A549 treated with CORT108297 at 1 μM for 4 hours (cell line): Measurements from ENCODE around the gene B3GNT7. TPM values are rescaled to one million over a fixed set of nuclear protein-coding genes. Genes with fewer than 3 reads are reported as not detected.

Source experiments
- total RNA-seq: library from RNA; stranded (reverse); fragments of 200-300 nt; extraction: Qiagen RNA extraction; gene quantifications from 5 replicates; pipeline ENCODE4 v1.2.3, GENCODE V29; 2022

B3GNT7 gene
- 1.6 to 2.1 TPM (median 1.9 TPM) in 5 replicates for total RNA-seq

GRCh38 chr2:231395188-231396057 is at the start of gene B3GNT7:
B3GNT7 (plus strand) TSS chr2:231395710; CDS start chr2:231395804, 94 bp downstream.

Other genes starting within 250 kb of the B3GNT7 start
- gene ARMC9, start 197.1 kb upstream of the B3GNT7 start, total RNA-seq, result 13.0 to 19.4 TPM (median 16.6 TPM) in 5 replicates
- gene NCL, start 68.8 kb downstream of the B3GNT7 start, total RNA-seq, result 745 to 871 TPM (median 767 TPM) in 5 replicates
- 0.03 TPM in 1 of 5 replicates, not detected in the others for gene NMUR1, start 134.7 kb downstream of the B3GNT7 start, total RNA-seq
- gene TEX44, start 197.2 kb downstream of the B3GNT7 start, total RNA-seq, result not detected in 5 replicates